HG03469 (cell line): ENCODE measurements around the gene SH3PXD2B.
"Not testable (repeated sequence)": the region's sequence is repeated elsewhere in the genome, so short reads cannot be mapped to it uniquely, and the experiment has no call there.

Source experiments
- ATAC-seq: cut with Tn5 transposase; IDR thresholded peaks from one replicate; pipeline ENCODE4 v1.9.1; 2021; ENCODE audit warnings: mild to moderate bottlenecking, moderate library complexity, moderate number of reproducible peaks; ENCODE audit not compliant: unreplicated experiment

Gene SH3PXD2B

GRCh38 chr5:172311605-172312004, 142.7 kb downstream of the SH3PXD2B start:
- ATAC-seq = no peak

GRCh38 chr5:172311026-172311425, 143.3 kb downstream of the SH3PXD2B start:
- ATAC-seq = no peak

- no peak for ATAC-seq
These were observed 148.9 kb downstream of the SH3PXD2B start for GRCh38 chr5:172305380-172305779.

GRCh38 chr5:172303572-172304335, 150.6 kb downstream of the SH3PXD2B start:
- no peak for ATAC-seq

GRCh38 chr5:172303162-172303561, 151.2 kb downstream of the SH3PXD2B start:
- no peak for ATAC-seq

- ATAC-seq = no peak
These were observed 152.1 kb downstream of the SH3PXD2B start for GRCh38 chr5:172302047-172302710.

GRCh38 chr5:172299916-172300439, 154.3 kb downstream of the SH3PXD2B start:
- ATAC-seq = no peak

- ATAC-seq = no peak
These were observed 159.5 kb downstream of the SH3PXD2B start for GRCh38 chr5:172294831-172295230.

GRCh38 chr5:172293745-172294342, 160.5 kb downstream of the SH3PXD2B start:
- ATAC-seq = no peak

GRCh38 chr5:172293054-172293744, 161.1 kb downstream of the SH3PXD2B start:
- peak; percentile 81 for ATAC-seq

GRCh38 chr5:172291837-172292236, 162.5 kb downstream of the SH3PXD2B start:
- ATAC-seq = not testable (repeated sequence)

- no peak for ATAC-seq
These were observed 165.9 kb downstream of the SH3PXD2B start for GRCh38 chr5:172288465-172288864.

- ATAC-seq = not testable (repeated sequence)
These were observed 167.2 kb downstream of the SH3PXD2B start for GRCh38 chr5:172287140-172287539.

GRCh38 chr5:172285226-172286143, 168.8 kb downstream of the SH3PXD2B start:
- no peak for ATAC-seq

GRCh38 chr5:172284611-172284980, 169.7 kb downstream of the SH3PXD2B start:
- no peak for ATAC-seq

GRCh38 chr5:172283862-172284610, 170.3 kb downstream of the SH3PXD2B start:
- ATAC-seq = peak; percentile 67

GRCh38 chr5:172283020-172283861, 171.1 kb downstream of the SH3PXD2B start, which contains the start of gene UBTD2:
TSS of gene UBTD2 (minus strand) at chr5:172283764. CDS start at chr5:172283665, 99 bp downstream.
- ATAC-seq = peak; percentile 74

GRCh38 chr5:172282272-172283019, 171.9 kb downstream of the SH3PXD2B start:
- no peak for ATAC-seq
